DMS153 treated with DMSO at 0.1 percent for 48 hours (cell line): ENCODE data around the gene CEACAM18.
A peak's percentile ranks its signal among the peaks of the same experiment; 100 is the strongest.
"Not testable (repeated sequence)": the region's sequence is repeated elsewhere in the genome, so short reads cannot be mapped to it uniquely, and the experiment has no call there.

ENCODE experiments used
- DNase-seq: peaks from one replicate; lab custom pipeline; 2025; ENCODE audit not compliant: unreplicated experiment; lab: John Stamatoyannopoulos, UW

The CEACAM18 gene

DNA sequence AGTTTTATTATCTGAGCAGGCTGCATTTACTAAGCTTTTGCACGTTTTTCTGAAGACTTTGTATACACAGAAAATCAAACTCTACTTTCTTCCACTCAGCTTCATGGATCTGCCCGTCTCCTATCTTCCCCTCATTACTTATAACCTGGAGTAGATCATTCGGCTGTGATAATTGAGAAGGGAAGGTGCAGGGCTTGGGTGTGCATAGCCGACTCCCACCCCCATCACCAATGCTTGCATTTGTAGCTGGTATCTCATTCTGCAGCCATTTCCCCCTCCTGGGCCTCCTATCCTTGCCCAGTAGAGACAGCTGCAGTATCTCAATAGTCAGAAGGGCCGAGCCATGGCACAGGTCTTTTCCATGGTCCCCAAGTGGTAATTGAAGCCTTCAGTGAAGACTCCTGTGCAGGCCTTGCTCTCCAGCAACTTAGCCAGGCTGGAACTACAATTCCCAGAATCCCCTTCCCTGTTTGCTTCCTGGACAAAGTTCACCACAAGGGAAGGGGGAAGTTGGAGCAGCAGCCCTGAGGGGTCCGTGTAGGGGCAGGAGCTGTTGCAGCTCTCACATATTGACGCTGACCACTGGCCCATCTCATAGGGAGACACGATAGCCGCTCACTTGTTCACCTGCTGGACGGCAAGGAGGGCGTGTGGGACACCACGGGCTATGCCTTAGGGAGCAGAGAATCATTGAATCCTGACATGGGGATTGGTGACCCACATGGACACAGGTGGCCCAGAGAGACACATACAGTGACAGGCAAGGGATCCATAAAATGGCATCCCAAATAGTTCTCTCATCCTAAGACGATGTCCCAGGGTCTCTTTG is 18.0 kb upstream of the CEACAM18 start:
- DNase-seq = no peak

DNA sequence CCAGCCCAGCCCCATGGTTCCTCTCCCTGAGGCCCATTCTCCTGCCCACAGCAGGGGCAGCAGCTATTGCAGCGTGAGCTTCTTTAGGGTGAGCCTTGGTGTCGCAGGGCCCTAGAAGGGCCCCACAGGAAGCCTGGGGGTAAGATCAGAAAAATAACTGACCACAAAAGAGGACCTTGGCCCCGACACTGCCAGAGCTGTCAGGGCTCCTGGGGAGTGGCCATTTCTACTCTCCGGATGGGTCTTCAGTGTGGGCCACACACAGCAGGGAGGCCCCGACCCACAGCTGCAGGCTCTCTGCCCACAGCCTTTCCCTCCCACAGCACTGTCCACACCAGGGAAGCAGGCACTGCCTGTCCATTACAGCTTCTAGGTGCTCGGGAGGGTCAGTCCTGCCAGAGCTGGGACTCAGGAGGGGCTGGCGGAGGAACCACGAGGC is 16.6 kb upstream of the CEACAM18 start:
- DNase-seq = no peak

DNA sequence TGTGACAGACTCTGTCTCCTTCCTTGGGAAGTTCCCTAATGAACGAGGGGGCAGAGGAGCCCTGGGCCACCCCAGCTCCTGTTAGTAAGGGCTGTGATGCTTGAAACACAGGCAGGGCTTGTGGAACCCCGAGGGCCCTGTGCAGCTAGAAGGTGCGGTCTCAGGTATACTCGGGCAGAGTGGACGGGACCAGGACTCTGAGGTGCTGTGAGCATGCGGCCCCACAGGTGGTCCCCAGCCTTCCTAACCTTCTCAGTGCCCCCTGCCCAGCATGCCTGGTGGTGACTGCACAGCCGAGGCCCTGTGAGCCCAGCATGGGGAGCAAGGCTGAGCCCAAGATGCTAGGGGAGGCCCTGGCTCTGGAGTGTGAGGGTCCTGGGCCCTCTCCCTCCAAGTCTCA is 16.1 kb upstream of the CEACAM18 start:
- no peak for DNase-seq

DNA sequence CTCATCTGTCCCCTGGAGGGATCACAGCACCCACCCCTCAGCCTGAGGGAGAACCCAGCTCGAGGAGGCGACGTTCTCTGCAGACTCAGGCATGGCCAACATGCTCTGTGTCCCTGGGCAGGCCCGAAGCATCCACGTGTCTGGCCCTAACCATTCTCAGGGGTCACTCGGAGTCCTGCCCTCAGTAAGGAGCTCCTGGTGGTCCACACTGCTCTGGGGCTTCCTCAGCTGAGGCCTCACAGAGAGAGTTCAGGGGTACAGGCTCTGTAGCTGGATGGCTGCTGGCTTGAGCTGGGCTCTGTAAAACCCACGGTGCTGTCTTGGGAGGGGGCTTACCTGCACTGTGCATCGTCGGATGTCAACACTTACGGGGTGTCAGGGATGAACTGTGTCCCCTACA is 15.7 kb upstream of the CEACAM18 start:
- no peak for DNase-seq

DNA sequence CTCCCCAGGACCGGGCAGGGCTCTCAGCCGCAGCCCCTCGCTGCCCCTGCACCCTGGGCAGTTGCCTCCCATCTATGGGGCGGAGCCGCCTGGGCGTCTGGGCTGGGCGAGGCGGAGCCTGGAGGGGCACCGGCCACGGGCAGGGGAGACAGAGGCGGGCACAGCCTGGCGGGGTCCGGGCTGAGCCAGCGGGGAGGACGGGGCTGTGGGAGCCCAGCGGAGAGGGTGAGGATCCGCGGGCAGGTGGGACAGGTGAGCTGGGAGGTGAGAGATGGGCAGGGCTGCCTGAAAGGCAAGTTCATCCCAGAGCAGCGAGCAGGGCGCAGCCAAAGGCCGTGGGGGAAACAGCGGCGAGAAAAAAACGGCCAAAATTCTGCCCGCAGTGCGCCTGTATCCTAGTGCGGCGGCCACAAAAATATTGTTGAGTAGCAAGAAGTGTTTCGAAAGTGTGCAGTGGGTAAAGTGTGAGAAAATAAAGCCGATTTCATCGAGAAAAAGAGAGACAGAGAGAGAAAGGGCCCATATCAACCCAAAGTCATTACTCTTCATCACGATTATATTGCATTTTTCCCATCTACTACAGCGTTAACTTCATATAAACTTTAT is 14.3 kb upstream of the CEACAM18 start:
- DNase-seq = not testable (repeated sequence)

DNA sequence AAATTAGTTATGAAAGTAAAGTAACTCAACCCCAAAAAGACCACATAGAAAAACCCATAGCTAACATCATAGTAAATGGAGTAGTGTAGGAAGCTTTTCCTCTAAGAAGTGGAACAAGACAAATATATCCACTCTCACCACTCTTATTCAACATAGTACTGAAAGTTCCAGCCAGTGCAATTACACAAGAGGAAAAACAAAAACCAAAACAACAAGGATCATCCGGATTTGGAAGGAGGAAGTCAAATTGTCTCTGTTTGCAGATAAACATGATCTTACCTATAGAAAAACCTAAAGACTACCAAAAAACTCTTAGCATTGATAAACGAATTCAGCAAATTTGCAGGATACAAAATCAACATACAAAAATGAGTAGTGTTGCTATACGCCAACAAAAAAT is 11.6 kb upstream of the CEACAM18 start:
- no peak for DNase-seq

DNA sequence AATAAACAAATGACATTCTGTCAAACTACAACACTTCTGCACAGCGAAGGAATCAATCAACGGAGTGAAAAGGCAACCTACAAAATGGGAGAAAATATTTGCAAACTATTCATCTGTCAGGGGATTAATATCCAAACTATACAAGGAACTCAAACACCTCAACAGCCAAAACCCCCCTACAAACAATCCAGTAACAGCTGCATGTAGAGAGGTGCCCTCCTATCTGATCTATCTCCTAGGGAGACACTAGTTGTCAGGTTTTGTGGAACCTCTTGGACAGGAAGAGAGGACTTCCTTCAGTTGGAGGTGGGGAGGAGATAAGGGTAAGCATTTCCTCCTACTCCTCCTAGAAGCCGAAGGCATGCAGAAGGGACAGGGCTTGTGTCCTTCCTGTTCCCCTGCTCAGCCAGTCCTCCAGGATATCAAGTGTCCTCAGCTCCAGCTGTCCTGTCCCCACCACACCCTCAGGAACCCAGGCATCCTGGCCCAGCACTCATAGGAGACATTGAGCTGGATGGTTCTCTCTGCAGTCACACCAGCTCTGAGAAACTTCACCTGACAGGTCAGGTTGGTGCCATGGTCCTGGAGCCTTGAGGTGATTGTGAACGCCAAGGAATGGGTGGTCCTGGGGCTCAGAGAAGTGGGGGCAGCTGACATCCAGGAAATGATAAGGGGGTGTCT is 10.3 kb upstream of the CEACAM18 start:
- no peak for DNase-seq

DNA sequence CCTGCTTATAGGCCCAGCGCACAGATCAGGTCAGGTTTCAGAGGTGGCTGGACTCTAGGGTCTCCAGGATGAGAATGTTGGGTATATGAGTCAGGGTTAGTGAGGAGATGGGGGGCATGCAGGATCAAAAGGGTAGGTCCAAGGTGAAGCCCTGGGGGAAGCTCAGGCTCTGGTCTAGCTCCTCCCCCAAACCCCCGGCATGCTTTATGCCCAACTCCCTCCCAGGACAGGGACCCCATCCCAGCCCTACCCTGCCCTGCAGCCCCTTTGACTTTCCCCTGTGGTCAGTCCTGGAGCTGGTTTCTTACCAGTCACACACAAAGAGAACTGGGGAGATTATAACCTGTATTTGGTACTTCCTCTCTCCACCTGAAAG is 9.8 kb upstream of the CEACAM18 start:
- DNase-seq = no peak

DNA sequence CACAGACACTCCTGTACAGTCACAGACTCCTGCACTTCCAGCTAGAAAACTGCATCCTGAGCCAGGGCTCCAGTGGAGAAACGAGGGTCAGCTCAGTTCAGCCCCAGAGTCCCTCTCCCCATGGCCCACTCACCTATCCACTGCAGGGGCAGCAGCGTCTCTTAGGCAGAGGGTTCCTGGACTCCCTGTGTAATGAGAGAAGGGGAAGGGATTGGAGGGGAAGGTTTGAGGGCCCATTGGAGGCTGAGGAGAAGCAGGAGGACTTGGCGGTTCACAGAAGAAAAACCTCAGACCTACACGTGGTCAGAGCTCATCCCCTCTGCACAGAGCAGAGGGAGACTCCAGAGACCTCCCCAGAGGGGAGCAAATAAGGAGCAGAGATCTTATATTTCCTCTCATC is 9.2 kb upstream of the CEACAM18 start:
- no peak for DNase-seq

DNA sequence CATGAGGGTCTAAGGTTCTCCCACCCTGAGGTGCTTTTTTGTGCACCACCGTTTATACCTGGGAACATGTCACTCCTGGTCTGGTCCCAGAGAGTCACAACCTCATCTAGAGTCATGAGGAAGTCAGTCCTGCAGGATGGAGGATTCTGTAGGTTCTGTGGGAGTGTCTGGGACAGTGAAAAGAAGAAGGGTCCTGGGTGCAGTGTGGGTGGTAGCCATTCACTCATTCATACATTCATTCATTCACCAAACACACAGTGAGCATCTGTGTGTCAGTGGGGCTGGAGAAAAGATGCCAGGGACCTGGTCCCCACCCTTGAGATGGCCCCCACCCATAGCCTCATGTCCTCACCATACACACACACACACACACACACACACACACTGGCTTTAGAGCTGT is 8.7 kb upstream of the CEACAM18 start:
- no peak for DNase-seq

DNA sequence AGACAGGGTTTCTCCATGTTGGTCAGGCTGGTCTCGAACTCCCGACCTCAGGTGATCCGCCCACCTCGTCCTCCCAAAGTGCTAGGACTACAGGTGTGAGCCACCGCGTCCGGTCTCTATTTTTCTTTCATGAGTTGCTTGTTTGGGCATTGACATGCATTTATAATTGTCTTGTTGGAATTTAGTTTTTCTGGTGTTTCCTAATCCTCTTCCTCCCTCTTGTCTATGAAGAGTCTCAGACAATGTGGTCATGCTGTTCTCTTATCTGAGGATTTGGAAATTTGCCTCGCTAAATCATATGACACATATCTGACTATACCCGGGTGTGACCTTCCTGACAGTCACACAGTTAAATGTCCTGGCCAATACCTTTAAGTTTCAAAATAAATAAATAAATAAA is 7.4 kb upstream of the CEACAM18 start:
- DNase-seq = no peak

DNA sequence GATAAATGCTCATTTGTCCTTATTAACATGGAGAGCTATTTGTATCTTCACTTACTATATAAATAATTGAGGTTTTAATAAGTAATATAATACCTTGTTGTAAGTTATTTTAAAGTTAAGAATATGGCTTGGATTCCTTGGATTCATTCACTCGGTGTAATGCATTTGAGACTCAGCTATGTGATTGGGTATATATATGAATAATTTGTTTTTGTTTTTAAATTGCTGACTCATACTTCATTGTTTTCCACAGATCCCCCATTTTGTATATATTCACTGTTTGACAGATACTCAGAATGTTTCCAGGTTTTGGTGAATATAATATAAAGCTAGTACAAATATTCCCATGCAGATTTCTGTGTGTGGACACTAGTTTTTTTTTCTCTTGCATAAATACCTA is 6.8 kb upstream of the CEACAM18 start:
- DNase-seq = no peak

DNA sequence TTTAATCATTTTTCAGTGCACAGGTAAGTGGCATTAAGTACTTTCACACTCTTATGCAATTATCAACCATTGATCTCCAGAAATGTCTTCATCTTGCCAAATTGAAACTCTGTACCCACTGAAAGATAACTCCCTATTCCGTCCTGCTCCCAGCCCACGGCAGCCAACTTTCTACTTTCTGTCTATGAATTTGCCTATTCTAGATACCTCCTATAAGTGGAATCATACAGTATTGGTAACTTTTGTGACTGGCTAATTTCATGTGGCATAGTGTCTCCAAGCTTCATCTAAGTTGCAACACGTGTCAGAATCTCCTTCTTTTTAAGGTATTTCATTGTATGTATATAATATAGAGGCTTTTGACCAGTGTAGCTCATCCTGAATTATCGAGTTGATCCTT is 5.7 kb upstream of the CEACAM18 start:
- no peak for DNase-seq

DNA sequence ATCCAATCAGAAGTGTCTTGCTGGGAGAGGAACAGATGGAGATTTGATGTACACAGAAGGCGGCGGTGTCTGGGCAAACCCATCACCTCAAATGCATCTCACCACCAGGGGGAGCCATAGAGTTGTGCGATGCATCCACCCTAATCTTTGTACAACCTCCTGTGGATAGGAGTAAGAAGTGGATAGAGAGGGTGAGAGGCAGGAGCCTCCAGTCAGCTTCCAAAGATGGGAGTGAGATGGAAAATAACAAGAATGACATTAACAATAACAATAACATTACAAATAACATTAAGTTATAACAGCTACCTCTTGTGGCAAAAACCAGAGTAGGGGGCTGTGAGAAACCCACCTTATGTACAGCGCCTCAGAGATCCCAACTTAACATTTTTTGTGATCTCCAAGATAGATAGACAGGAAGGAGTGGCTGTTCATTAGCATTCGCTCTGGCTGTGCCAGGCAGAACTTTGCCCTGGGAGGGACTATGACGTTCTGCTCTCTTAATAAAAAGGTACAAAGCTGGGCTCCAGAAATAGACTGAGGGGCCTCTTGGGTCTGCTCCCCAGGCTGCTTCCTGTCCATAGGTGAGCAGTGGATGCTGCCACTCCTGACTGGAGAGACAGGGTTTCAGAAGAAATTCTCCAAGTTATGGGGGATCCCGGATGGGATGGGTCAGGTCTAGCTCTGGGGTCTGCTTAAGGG is 5.2 kb upstream of the CEACAM18 start:
- DNase-seq = peak; percentile 10

DNA sequence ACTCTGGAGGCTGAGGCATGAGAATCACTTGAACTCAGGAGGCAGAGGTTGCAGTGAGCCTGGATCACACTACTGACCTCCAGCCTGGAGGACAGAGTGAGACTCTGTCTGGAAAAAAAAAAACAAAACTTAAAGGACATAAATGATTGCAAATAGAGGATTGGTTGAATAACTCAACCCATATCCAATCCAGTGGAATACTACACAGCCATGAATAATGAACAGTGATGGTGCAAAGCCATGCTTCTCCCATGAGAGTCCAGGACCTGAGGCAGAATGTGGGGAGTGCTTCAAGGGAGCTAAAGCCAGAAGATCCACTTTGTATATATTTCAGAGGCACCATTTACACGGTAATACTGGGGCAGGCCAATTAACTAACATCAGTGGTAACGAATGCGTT is 2.2 kb upstream of the CEACAM18 start:
- DNase-seq = no peak

DNA sequence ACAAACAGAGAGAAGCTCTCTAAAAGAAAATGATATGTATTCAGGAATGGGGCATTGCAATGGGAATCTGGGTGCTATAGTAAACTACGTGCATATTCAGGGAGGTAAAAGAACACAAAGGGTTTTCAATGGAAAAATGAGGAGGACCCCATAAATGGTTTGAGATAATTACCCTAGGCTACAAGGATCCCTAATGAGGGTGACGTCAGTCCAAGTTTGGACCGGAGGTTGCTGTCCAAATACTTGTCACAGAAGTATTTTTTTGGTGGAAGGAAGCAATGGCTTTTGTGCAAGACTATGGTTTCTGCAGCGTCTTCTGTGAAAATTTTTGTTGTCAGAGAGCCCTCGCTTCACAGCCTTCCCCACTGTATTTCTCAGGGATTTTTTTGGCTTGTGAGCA is 995 bp upstream of the CEACAM18 start:
- DNase-seq = no peak

DNA sequence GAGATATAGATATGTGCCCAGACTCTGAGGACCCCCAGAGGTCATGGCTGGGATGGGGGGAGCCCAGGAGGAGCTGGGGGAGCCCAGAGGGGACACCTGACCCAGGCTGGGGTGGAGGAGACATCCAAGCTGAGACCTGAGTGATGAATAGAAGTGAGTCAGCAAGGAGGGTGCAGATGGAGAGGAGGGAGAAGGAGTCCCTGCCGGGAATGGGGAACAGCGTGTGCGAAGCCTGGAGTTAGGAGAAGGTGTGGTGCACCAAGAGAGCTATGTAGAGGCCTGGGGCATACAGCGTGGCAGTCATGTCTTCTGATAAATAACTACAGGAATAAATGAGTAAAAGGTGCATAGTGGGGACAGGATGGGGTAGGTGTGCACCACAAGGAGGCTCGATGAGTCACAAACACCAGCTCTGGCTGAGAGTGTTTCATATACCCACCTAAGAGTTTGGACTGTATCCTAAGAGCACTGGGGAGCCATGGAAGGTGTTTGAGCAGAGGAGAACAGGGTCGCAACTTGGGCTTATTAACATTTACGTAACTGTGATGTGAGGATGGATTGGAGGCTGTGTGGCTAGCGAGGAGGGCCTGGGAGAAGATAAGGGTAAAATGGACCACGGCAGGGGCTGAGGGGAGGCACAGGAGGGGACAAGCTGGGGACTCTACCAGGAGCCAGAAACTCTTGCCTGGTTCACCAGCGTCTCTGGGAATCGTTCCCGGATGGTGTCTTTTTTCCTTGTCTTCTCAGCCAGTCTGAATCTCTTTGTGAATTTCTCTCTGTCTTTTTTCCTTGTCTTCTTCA is 1.4 kb downstream of the CEACAM18 start:
- DNase-seq = no peak

DNA sequence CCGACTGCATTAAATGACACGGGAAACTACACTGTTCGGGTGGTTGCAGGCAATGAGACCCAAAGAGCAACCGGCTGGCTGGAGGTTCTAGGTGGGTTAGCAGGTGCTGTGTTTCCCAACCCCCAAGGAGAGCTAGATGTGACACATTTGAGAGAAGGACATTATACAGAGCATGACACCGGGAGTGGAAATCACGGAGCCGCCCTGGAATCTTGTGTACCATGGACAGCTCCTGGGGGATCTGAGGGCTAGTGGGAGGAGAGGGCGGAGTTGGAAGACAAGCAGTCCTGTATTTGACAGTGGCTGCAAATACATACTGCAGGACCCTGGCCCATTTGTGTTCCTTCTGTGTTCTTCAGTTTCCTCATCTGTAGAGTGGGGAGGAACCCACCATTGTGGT is 2.3 kb downstream of the CEACAM18 start:
- no peak for DNase-seq

DNA sequence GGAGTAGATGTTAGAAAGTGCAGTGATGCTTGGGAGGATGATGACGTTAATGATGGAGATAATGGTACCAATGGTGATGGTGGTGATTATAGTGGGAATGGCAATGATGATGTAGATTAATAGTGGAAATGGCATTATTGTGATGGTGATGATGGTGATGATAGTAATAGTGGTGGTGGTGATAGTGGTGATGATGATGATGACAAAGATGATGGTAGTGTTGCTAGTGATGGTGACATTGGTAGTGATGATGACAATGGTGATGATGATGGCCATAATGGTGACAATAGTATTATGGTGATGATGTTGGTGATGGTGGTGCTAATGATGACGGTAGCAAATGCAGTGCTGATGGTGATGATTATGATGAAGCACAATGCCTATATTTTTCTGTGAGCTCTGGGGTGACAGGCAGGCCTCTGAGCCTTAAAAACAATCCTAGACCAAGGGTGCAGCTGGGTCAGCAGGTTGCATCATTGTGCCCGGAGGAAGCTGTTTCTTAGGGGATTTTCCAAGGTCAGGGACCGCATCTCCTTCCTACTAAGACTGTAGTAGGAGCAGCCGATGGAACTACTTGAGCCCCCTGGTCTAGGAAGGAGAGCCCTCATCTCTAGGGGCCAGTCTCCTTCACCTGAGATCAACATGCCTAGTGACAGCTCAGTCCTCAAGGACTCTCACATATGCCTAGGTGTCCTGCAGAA is 7.8 kb downstream of the CEACAM18 start:
- no peak for DNase-seq

DNA sequence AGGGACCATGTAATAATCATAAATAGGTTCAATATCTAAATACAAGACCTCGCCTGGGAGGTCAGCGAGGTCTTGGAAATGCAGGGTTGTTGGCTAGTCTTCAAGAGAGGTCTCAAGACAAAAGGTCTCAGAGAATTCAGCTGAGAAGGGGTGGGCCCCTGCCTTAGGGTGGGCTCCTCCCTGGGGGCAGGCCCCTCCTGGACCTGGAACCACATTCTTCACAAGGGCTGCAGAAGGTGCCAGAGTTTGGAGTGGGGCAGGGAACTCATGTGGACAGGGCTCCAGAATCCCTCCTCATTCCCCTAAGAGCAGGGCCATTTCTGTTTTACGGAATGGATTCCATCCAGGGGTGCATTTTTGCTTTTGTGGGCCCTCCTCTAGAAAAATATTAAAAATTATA is 10.2 kb downstream of the CEACAM18 start:
- no peak for DNase-seq
